Liver (tissue), 3 donors: Measurements from ENCODE around the gene EFCAB12.

Experiments
- EGR1 ChIP-seq, 2 donors: IDR thresholded peaks; 2 replicates each; pipeline ENCODE4 v1.6.1; 2016 to 2018; ENCODE audit warnings: antibody characterized with exemption in 2 of 2, low read depth in 2 of 2
- FOXA2 ChIP-seq: IDR thresholded peaks from 2 replicates; pipeline ENCODE4 v1.6.1; 2016; ENCODE audit warnings: antibody characterized with exemption
- JUND ChIP-seq, 2 donors: IDR thresholded peaks; 2 replicates each; pipeline ENCODE4 v1.6.1; 2016; ENCODE audit warnings: antibody characterized with exemption in 2 of 2
- RAD21 ChIP-seq, 2 donors: IDR thresholded peaks; 2 replicates each; pipeline ENCODE4 v1.6.1; 2016; ENCODE audit warnings: antibody characterized with exemption in 2 of 2, mild to moderate bottlenecking in 2 of 2
- REST ChIP-seq: IDR thresholded peaks from 2 replicates; pipeline ENCODE4 v1.6.1; 2016; ENCODE audit warnings: antibody characterized with exemption, mild to moderate bottlenecking
- RXRA ChIP-seq, 2 donors: IDR thresholded peaks; 2 replicates each; pipeline ENCODE4 v1.6.1; 2017 to 2018; ENCODE audit warnings: antibody characterized with exemption in 2 of 2, mild to moderate bottlenecking in 1 of 2
- SP1 ChIP-seq: IDR thresholded peaks from 2 replicates; pipeline ENCODE4 v1.6.1; 2018; ENCODE audit warnings: antibody characterized with exemption, mild to moderate bottlenecking
- TF ChIP-seq, protein P1 (sequence below): fragments of 150-350 bp; IDR thresholded peaks from 2 replicates; pipeline ENCODE4 v1.5.1; 2017; ENCODE audit warnings: improper control_type of control experiment, low read depth, low read length; ENCODE audit not compliant: missing input control
- TF ChIP-seq, protein P2 (sequence below): IDR thresholded peaks from 2 replicates; pipeline ENCODE4 v1.6.1; 2016; ENCODE audit warnings: antibody characterized with exemption
- TF ChIP-seq, protein P3 (sequence below): IDR thresholded peaks from 2 replicates; pipeline ENCODE4 v1.6.1; 2016; ENCODE audit warnings: antibody characterized with exemption
- donor health status: healthy.
- donor health status: healthy.

DNA sequence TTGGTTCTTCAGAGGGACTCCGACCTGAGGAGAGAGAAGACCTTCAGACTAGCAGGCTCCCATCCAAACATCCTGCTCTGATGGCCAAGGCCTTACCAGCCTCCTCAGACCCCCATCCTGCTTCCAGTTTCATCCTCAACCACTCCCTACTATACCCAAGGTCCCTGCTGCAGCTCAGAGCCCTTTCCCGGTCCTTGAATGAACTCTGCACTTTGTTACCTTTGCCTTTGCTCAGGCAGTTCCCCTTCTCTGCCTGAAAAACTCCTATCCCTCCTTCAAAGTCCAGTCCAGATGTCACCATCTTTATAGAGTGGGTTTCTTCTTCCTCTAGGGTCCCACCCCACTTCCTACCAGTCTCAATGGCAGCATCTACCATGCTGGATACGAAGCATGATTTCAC, 13.1 kb downstream of the EFCAB12 start:
- TF ChIP-seq, protein P1, sequence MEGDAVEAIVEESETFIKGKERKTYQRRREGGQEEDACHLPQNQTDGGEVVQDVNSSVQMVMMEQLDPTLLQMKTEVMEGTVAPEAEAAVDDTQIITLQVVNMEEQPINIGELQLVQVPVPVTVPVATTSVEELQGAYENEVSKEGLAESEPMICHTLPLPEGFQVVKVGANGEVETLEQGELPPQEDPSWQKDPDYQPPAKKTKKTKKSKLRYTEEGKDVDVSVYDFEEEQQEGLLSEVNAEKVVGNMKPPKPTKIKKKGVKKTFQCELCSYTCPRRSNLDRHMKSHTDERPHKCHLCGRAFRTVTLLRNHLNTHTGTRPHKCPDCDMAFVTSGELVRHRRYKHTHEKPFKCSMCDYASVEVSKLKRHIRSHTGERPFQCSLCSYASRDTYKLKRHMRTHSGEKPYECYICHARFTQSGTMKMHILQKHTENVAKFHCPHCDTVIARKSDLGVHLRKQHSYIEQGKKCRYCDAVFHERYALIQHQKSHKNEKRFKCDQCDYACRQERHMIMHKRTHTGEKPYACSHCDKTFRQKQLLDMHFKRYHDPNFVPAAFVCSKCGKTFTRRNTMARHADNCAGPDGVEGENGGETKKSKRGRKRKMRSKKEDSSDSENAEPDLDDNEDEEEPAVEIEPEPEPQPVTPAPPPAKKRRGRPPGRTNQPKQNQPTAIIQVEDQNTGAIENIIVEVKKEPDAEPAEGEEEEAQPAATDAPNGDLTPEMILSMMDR = no peak
- no peak for TF ChIP-seq REST
- no peak for TF ChIP-seq JUND (IDR thresholded peaks at IDR 0.05)
- no peak for TF ChIP-seq EGR1 (IDR thresholded peaks at IDR 0.05; ENCODE audit: low read depth in 2 of 2)
- no peak for TF ChIP-seq RAD21 (IDR thresholded peaks at IDR 0.05)
- no peak for TF ChIP-seq RXRA (IDR thresholded peaks at IDR 0.05)
- no peak for TF ChIP-seq FOXA2
- no peak for TF ChIP-seq SP1
- TF ChIP-seq, protein P2, sequence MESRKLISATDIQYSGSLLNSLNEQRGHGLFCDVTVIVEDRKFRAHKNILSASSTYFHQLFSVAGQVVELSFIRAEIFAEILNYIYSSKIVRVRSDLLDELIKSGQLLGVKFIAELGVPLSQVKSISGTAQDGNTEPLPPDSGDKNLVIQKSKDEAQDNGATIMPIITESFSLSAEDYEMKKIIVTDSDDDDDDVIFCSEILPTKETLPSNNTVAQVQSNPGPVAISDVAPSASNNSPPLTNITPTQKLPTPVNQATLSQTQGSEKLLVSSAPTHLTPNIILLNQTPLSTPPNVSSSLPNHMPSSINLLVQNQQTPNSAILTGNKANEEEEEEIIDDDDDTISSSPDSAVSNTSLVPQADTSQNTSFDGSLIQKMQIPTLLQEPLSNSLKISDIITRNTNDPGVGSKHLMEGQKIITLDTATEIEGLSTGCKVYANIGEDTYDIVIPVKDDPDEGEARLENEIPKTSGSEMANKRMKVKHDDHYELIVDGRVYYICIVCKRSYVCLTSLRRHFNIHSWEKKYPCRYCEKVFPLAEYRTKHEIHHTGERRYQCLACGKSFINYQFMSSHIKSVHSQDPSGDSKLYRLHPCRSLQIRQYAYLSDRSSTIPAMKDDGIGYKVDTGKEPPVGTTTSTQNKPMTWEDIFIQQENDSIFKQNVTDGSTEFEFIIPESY = no peak
- TF ChIP-seq, protein P3, sequence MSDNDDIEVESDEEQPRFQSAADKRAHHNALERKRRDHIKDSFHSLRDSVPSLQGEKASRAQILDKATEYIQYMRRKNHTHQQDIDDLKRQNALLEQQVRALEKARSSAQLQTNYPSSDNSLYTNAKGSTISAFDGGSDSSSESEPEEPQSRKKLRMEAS = no peak
